Loucy (cell line): Measurements from ENCODE around the gene WDR37.

ENCODE experiments used
- H2AFZ ChIP-seq: fragments of 200-600 bp; sonication (generic); 2 replicates; pipeline ENCODE4 v1.6.0; 2016; ENCODE audit warnings: antibody characterized with exemption, mild to moderate bottlenecking, low read length, moderate library complexity
- H3F3A ChIP-seq: fragments of 200-600 bp; 2 replicates; pipeline ENCODE4 v1.6.0; 2016; ENCODE audit warnings: antibody characterized with exemption, low read depth, mild to moderate bottlenecking
- H3K27me3 ChIP-seq: fragments of 200-600 bp; sonication (generic); 2 replicates; pipeline ENCODE4 v1.6.1; 2014; ENCODE audit warnings: low read length, mild to moderate bottlenecking; ENCODE audit not compliant: insufficient read depth, poor library complexity, severe bottlenecking
- H3K36me3 ChIP-seq: fragments of 200-600 bp; sonication (generic); 2 replicates; pipeline ENCODE4 v1.6.1; 2016; ENCODE audit warnings: low read length; ENCODE audit not compliant: insufficient read depth
- H3K4me1 ChIP-seq: fragments of 200-600 bp; sonication (generic); 2 replicates; pipeline ENCODE4 v1.5.1; 2014; ENCODE audit warnings: low read length, mild to moderate bottlenecking; ENCODE audit not compliant: insufficient read depth, poor library complexity, severe bottlenecking
- H3K4me2 ChIP-seq: fragments of 200-600 bp; sonication (generic); 2 replicates; pipeline ENCODE4 v1.6.0; 2014; ENCODE audit warnings: antibody characterized with exemption, low read length, low read depth, mild to moderate bottlenecking; ENCODE audit not compliant: poor library complexity, severe bottlenecking
- H3K4me3 ChIP-seq: fragments of 200-600 bp; sonication (generic); 2 replicates; pipeline ENCODE4 v1.5.1; 2014; ENCODE audit warnings: low read length, mild to moderate bottlenecking, mixed read lengths; ENCODE audit not compliant: poor library complexity, severe bottlenecking
- H3K79me2 ChIP-seq: fragments of 200-600 bp; sonication (generic); 2 replicates; pipeline ENCODE4 v1.6.1; 2014; ENCODE audit warnings: low read length; ENCODE audit not compliant: insufficient read depth
- H3K9ac ChIP-seq: fragments of 200-600 bp; sonication (generic); 2 replicates; pipeline ENCODE4 v1.6.0; 2014; ENCODE audit warnings: mild to moderate bottlenecking, low read depth, low read length, moderate library complexity; ENCODE audit not compliant: poor library complexity, severe bottlenecking
- H3K9me2 ChIP-seq: fragments of 200-600 bp; sonication (generic); replicated peaks from 2 replicates; pipeline ENCODE4 v1.6.1; 2016; ENCODE audit warnings: low read depth, low read length, mixed read lengths
- H3K9me3 ChIP-seq: fragments of 200-600 bp; sonication (generic); 2 replicates; pipeline ENCODE4 v1.6.1; 2014; ENCODE audit warnings: mild to moderate bottlenecking, antibody characterized with exemption, low read length, low read depth; ENCODE audit not compliant: insufficient read depth
- H4K20me1 ChIP-seq: fragments of 200-600 bp; sonication (generic); 2 replicates; pipeline ENCODE4 v1.6.0; 2014; ENCODE audit warnings: antibody characterized with exemption, low read length, mild to moderate bottlenecking; ENCODE audit not compliant: insufficient read depth, poor library complexity, severe bottlenecking
- CTCF ChIP-seq: fragments of 200-600 bp; sonication (generic); conservative IDR thresholded peaks from 2 replicates; pipeline ENCODE4 v1.5.1; 2014; ENCODE audit warnings: mild to moderate bottlenecking, antibody characterized with exemption, low read length
- EZH2phosphoT487 ChIP-seq: fragments of 200-600 bp; IDR thresholded peaks from 2 replicates; pipeline ENCODE4 v1.6.1; 2018; ENCODE audit warnings: antibody characterized with exemption, mild to moderate bottlenecking, moderate library complexity, borderline replicate concordance

WDR37 gene

GRCh38 chr10:1050145-1050544, 6.0 kb upstream of the WDR37 start:
- H4K20me1 ChIP-seq, result peaks cover 60% of the 10 kb centered on the region
- no peaks in the 10 kb centered on the region for H3K36me3 ChIP-seq
- no peaks in the 10 kb centered on the region for H3K9me2 ChIP-seq
- H3K9ac ChIP-seq, result peak overlapping the region; percentile 98
- no peaks in the 10 kb centered on the region for H3K9me3 ChIP-seq
- no peak overlapping the region for H2AFZ ChIP-seq
- peak overlapping the region; percentile 84 for H3K4me2 ChIP-seq
- peaks cover 84% of the 10 kb centered on the region for H3K79me2 ChIP-seq
- peak overlapping the region; percentile 99 for H3K4me3 ChIP-seq
- TF ChIP-seq CTCF (no peak), EZH2phosphoT487 (no peak)
- peaks cover 60% of the 10 kb centered on the region for H3K4me1 ChIP-seq
- H3K27me3 ChIP-seq, result peaks cover 4% of the 10 kb centered on the region
- H3F3A ChIP-seq, result peaks cover 1% of the 10 kb centered on the region; the same call in 1 of the 2 replicates

- Histone ChIP-seq H3K9ac (peak overlapping the region; percentile 98), H2AFZ (no peak overlapping the region), H3K4me3 (peak overlapping the region; percentile 99), H3F3A (no peaks in the 10 kb centered on the region), H3K4me2 (peak overlapping the region; percentile 84), H3K36me3 (no peaks in the 10 kb centered on the region), H3K9me3 (no peaks in the 10 kb centered on the region), H4K20me1 (peaks cover 60% of the 10 kb centered on the region), H3K79me2 (peaks cover 84% of the 10 kb centered on the region), H3K9me2 (no peaks in the 10 kb centered on the region), H3K4me1 (peaks cover 60% of the 10 kb centered on the region), H3K27me3 (peaks cover 4% of the 10 kb centered on the region)
- TF ChIP-seq EZH2phosphoT487 (no peak), CTCF (0 out of 2 replicates have a peak, but pooled peaks have one; percentile 8)
These were observed 5.6 kb upstream of the WDR37 start for GRCh38 chr10:1050554-1050953.

GRCh38 chr10:1054684-1055083, 1.5 kb upstream of the WDR37 start:
- H4K20me1 ChIP-seq, result peaks cover 59% of the 10 kb centered on the region
- peak overlapping the region; percentile 98 for H3K4me3 ChIP-seq
- no peaks in the 10 kb centered on the region for H3F3A ChIP-seq
- H3K9me2 ChIP-seq, result no peaks in the 10 kb centered on the region
- no peaks in the 10 kb centered on the region for H3K36me3 ChIP-seq
- no peak overlapping the region for H2AFZ ChIP-seq
- no peaks in the 10 kb centered on the region for H3K9me3 ChIP-seq
- no peak for TF ChIP-seq CTCF
- no peak for TF ChIP-seq EZH2phosphoT487
- H3K4me2 ChIP-seq, result peak overlapping the region; percentile 84
- peaks cover 68% of the 10 kb centered on the region for H3K4me1 ChIP-seq
- peaks cover 99% of the 10 kb centered on the region for H3K79me2 ChIP-seq
- no peaks in the 10 kb centered on the region for H3K27me3 ChIP-seq
- H3K9ac ChIP-seq, result peak overlapping the region; percentile 83
